ENCODE results near the gene B3GNT8. TPM values are rescaled to one million over a fixed set of nuclear protein-coding genes. Genes with fewer than 3 reads are reported as not detected.
"Not testable (repeated sequence)": the region's sequence is repeated elsewhere in the genome, so short reads cannot be mapped to it uniquely, and the experiment has no call there.

Gene B3GNT8
- total RNA-seq, 1 experiment from 2014 or later, result 0.10 TPM

DNA sequence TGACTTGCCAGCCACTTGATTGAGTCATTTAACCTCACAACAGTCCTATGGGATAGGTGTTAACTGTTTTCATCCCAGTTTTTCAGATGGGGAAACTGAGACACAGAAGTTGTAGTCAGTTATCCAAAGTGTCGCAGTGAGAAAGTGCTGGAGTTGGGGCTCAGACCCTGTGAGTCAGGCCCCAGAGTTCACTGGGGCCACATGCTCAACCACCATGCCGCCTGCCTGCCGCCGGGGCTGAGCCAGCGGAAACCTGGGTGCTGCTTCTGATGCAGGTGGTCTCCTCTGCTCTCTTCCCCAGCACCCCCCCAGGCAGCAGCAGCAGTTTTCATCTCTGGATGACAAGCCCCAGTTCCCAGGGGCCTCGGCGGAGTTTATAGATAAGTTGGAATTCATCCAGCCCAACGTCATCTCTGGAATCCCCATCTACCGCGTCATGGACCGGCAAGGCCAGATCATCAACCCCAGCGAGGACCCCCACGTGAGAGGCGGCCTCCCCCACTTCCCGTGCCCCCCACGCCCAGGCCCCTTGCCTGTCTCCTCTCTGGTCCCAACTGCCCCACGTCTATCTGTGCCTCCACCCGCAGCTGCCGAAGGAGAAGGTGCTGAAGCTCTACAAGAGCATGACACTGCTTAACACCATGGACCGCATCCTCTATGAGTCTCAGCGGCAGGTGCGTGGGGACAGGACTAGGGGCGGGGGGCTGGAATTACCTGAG lies 16.7 kb downstream of the B3GNT8 start:
- intact Hi-C loops (cut with micrococcal nuclease; ENCODE audit: unreplicated experiment), result no loop called here
- TF ChIP-seq SIN3A (IDR thresholded peaks at IDR 0.05; ENCODE audit: borderline replicate concordance, insufficient read depth, low read depth, low read length), result no peak
- TF ChIP-seq TCF7L2 (IDR thresholded peaks at IDR 0.05; ENCODE audit: low read depth, low read length), result no peak
- TF ChIP-seq, protein P1, sequence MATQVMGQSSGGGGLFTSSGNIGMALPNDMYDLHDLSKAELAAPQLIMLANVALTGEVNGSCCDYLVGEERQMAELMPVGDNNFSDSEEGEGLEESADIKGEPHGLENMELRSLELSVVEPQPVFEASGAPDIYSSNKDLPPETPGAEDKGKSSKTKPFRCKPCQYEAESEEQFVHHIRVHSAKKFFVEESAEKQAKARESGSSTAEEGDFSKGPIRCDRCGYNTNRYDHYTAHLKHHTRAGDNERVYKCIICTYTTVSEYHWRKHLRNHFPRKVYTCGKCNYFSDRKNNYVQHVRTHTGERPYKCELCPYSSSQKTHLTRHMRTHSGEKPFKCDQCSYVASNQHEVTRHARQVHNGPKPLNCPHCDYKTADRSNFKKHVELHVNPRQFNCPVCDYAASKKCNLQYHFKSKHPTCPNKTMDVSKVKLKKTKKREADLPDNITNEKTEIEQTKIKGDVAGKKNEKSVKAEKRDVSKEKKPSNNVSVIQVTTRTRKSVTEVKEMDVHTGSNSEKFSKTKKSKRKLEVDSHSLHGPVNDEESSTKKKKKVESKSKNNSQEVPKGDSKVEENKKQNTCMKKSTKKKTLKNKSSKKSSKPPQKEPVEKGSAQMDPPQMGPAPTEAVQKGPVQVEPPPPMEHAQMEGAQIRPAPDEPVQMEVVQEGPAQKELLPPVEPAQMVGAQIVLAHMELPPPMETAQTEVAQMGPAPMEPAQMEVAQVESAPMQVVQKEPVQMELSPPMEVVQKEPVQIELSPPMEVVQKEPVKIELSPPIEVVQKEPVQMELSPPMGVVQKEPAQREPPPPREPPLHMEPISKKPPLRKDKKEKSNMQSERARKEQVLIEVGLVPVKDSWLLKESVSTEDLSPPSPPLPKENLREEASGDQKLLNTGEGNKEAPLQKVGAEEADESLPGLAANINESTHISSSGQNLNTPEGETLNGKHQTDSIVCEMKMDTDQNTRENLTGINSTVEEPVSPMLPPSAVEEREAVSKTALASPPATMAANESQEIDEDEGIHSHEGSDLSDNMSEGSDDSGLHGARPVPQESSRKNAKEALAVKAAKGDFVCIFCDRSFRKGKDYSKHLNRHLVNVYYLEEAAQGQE (IDR thresholded peaks at IDR 0.05; ENCODE audit: insufficient read depth in 1 of 2, low read depth in 2 of 2, low read length in 1 of 2), result no peak
- TF ChIP-seq POLR2AphosphoS5 (IDR thresholded peaks at IDR 0.05; ENCODE audit: low read depth, low read length), result no peak
- TF ChIP-seq, protein P2, sequence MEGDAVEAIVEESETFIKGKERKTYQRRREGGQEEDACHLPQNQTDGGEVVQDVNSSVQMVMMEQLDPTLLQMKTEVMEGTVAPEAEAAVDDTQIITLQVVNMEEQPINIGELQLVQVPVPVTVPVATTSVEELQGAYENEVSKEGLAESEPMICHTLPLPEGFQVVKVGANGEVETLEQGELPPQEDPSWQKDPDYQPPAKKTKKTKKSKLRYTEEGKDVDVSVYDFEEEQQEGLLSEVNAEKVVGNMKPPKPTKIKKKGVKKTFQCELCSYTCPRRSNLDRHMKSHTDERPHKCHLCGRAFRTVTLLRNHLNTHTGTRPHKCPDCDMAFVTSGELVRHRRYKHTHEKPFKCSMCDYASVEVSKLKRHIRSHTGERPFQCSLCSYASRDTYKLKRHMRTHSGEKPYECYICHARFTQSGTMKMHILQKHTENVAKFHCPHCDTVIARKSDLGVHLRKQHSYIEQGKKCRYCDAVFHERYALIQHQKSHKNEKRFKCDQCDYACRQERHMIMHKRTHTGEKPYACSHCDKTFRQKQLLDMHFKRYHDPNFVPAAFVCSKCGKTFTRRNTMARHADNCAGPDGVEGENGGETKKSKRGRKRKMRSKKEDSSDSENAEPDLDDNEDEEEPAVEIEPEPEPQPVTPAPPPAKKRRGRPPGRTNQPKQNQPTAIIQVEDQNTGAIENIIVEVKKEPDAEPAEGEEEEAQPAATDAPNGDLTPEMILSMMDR (IDR thresholded peaks at IDR 0.05), result no peak
- Histone ChIP-seq H3K27ac (ENCODE audit: low read length) (no peak overlapping the region), H3K27me3 (ENCODE audit: control insufficient read depth, insufficient read depth, low read length) (no peaks in the 10 kb centered on the region), H3K36me3 (ENCODE audit: control insufficient read depth, insufficient read depth, low read length) (no peaks in the 10 kb centered on the region), H3K4me3 (ENCODE audit: low read depth in 2 of 2, low read length in 2 of 2) (no peak overlapping the region), H3K4me1 (ENCODE audit: control insufficient read depth, insufficient read depth, low read length) (no peaks in the 10 kb centered on the region), H3K9me3 (ENCODE audit: control insufficient read depth, insufficient read depth, low read depth, low read length) (no peaks in the 10 kb centered on the region)
- ChIA-PET POLR2A (no interaction called here), CTCF (no interaction called here)
- BruUV-seq (replicated peaks), result no TSS peak
- DNase-seq (ENCODE audit: low read depth, low spot score) (no peak), ATAC-seq (no peak)
- in situ Hi-C loops (cut with HindIII; ENCODE audit: low pct_unique_long_range_greater_than_20kb, low sequenced_read_pairs), result no loop called here

DNA sequence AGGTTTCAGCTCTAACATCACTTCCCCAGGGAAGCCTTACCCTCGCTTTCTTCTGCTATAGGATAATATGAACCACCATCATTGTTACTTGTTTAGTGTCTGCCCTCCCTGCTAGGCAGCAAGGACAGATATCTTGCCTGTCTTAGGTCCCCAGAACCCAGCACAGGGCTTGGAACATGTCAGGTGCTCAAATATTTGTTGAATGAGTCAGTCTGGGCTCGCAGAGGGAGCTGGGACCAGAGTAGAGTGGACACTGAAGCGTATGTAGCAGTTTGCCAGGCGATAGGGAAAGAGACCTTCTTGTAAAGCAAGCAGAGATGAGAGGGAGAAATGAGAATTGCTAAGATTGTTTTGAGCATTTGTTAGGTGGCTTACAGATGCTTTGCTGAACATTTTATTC lies 17.9 kb downstream of the B3GNT8 start:
- Histone ChIP-seq H3K9me3 (ENCODE audit: control insufficient read depth, insufficient read depth, low read depth, low read length) (no peaks in the 10 kb centered on the region), H3K4me3 (ENCODE audit: low read depth in 2 of 2, low read length in 2 of 2) (no peak overlapping the region), H3K4me1 (ENCODE audit: control insufficient read depth, insufficient read depth, low read length) (no peaks in the 10 kb centered on the region), H3K36me3 (ENCODE audit: control insufficient read depth, insufficient read depth, low read length) (no peaks in the 10 kb centered on the region), H3K27ac (ENCODE audit: low read length) (no peak overlapping the region), H3K27me3 (ENCODE audit: control insufficient read depth, insufficient read depth, low read length) (no peaks in the 10 kb centered on the region)
- intact Hi-C loops (cut with micrococcal nuclease; ENCODE audit: unreplicated experiment) (no loop called here), in situ Hi-C loops (cut with HindIII; ENCODE audit: low pct_unique_long_range_greater_than_20kb, low sequenced_read_pairs) (no loop called here)
- POLR2A ChIA-PET, result no interaction called here
- CTCF ChIA-PET, result no interaction called here
- no peak for DNase-seq (ENCODE audit: low read depth, low spot score)
- ATAC-seq, result 0 out of 2 replicates have a peak, but pooled peaks have one; percentile 49
- no TSS peak for BruUV-seq (replicated peaks)
- TF ChIP-seq SIN3A (IDR thresholded peaks at IDR 0.05; ENCODE audit: borderline replicate concordance, insufficient read depth, low read depth, low read length) (no peak), POLR2AphosphoS5 (IDR thresholded peaks at IDR 0.05; ENCODE audit: low read depth, low read length) (no peak), TCF7L2 (IDR thresholded peaks at IDR 0.05; ENCODE audit: low read depth, low read length) (no peak)
- TF ChIP-seq, protein P1 (IDR thresholded peaks at IDR 0.05; ENCODE audit: insufficient read depth in 1 of 2, low read depth in 2 of 2, low read length in 1 of 2), result no peak
- TF ChIP-seq, protein P2 (IDR thresholded peaks at IDR 0.05), result no peak

DNA sequence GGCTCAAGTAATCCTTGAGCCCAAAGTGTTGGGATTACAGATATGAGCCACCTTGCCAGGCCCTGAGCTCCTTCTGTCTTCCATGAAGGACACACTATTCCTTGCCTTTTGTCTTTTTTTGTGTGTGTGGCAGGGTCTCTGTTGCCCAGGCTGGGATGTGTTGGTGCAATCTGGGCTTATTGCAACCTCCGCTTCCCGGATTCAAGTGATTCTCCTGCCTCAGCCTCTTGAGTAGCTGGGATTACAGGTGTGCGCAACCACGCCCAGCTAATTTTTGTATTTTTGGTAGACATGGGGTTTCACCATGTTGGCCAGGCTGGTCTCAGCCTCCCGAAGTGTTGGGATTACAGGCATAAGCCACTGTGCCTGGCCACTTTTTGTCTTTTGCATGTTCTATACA lies 18.3 kb downstream of the B3GNT8 start:
- DNase-seq (ENCODE audit: low read depth, low spot score); H3K27me3 ChIP-seq (ENCODE audit: control insufficient read depth, insufficient read depth, low read length); H3K4me1 ChIP-seq (ENCODE audit: control insufficient read depth, insufficient read depth, low read length); H3K9me3 ChIP-seq (ENCODE audit: control insufficient read depth, insufficient read depth, low read depth, low read length); intact Hi-C loops (cut with micrococcal nuclease; ENCODE audit: unreplicated experiment); ATAC-seq; CTCF ChIA-PET; in situ Hi-C loops (cut with HindIII; ENCODE audit: low pct_unique_long_range_greater_than_20kb, low sequenced_read_pairs); H3K36me3 ChIP-seq (ENCODE audit: control insufficient read depth, insufficient read depth, low read length); POLR2A ChIA-PET; H3K27ac ChIP-seq (ENCODE audit: low read length); H3K4me3 ChIP-seq (ENCODE audit: low read depth in 2 of 2, low read length in 2 of 2); BruUV-seq (replicated peaks): not testable (repeated sequence)
